ENCODE results near the gene PWP1. TPM values are rescaled to one million over a fixed set of nuclear protein-coding genes. Genes with fewer than 3 reads are reported as not detected.

The PWP1 gene
- total RNA-seq, 1 donor from 2014 or later = 63.0 TPM

GRCh38 chr12:107730618-107731341 is 45.2 kb downstream of the PWP1 start:
- H3K4me1 ChIP-seq = no peaks in the 10 kb centered on the region
- H3K27ac Mint-ChIP-seq = no peak overlapping the region
- peaks cover 20% of the 10 kb centered on the region for H3K36me3 Mint-ChIP-seq
- H3F3A ChIP-seq (ENCODE audit: low read depth) = no peaks in the 10 kb centered on the region
- TF ChIP-seq EZH2phosphoT487 (IDR thresholded peaks at IDR 0.05) = no peak
- TF ChIP-seq CTCF (IDR thresholded peaks at IDR 0.05) = no peak
- TF ChIP-seq EZH2 (IDR thresholded peaks at IDR 0.05) = no peak
- H3K9me3 ChIP-seq (ENCODE audit: low read depth) = no peaks in the 10 kb centered on the region
- no peak overlapping the region for H2AFZ ChIP-seq (replicated peaks)
- no peak for DNase-seq (ENCODE audit: low spot score)
- H3K4me3 ChIP-seq = no peak overlapping the region
- H3K4me3 Mint-ChIP-seq = no peak overlapping the region
- no peak overlapping the region for H3K27ac ChIP-seq
- H3K36me3 ChIP-seq = no peaks in the 10 kb centered on the region
- H3K9ac ChIP-seq = no peak overlapping the region
- H3K79me2 ChIP-seq (ENCODE audit: low read depth) = no peaks in the 10 kb centered on the region
- no peaks in the 10 kb centered on the region for H3K27me3 Mint-ChIP-seq (ENCODE audit: insufficient read depth, low read depth)
- H4K20me1 ChIP-seq (ENCODE audit: low read depth) = no peaks in the 10 kb centered on the region
- H3K9me3 Mint-ChIP-seq = peaks cover 5% of the 10 kb centered on the region
- no peaks in the 10 kb centered on the region for H3K27me3 ChIP-seq
- H3K4me1 Mint-ChIP-seq = no peaks in the 10 kb centered on the region
- no peak overlapping the region for H3K4me2 ChIP-seq

- Histone ChIP-seq H4K20me1 (ENCODE audit: low read depth) (no peaks in the 10 kb centered on the region), H3K27me3 (no peaks in the 10 kb centered on the region), H3K9ac (no peak overlapping the region), H2AFZ (replicated peaks) (no peak overlapping the region), H3K4me2 (no peak overlapping the region), H3K4me3 (no peak overlapping the region), H3F3A (ENCODE audit: low read depth) (no peaks in the 10 kb centered on the region), H3K27ac (no peak overlapping the region), H3K36me3 (no peaks in the 10 kb centered on the region), H3K79me2 (ENCODE audit: low read depth) (no peaks in the 10 kb centered on the region), H3K4me1 (no peaks in the 10 kb centered on the region), H3K9me3 (ENCODE audit: low read depth) (no peaks in the 10 kb centered on the region)
- H3K4me3 Mint-ChIP-seq = no peak overlapping the region
- DNase-seq (ENCODE audit: low spot score) = no peak
- H3K4me1 Mint-ChIP-seq = no peaks in the 10 kb centered on the region
- H3K27me3 Mint-ChIP-seq (ENCODE audit: insufficient read depth, low read depth) = no peaks in the 10 kb centered on the region
- H3K36me3 Mint-ChIP-seq = peaks cover 20% of the 10 kb centered on the region
- no peak overlapping the region for H3K27ac Mint-ChIP-seq
- H3K9me3 Mint-ChIP-seq = peaks cover 5% of the 10 kb centered on the region
- TF ChIP-seq EZH2phosphoT487 (IDR thresholded peaks at IDR 0.05) = no peak
- TF ChIP-seq CTCF (IDR thresholded peaks at IDR 0.05) = no peak
- TF ChIP-seq EZH2 (IDR thresholded peaks at IDR 0.05) = no peak
These were observed 45.8 kb downstream of the PWP1 start for GRCh38 chr12:107731366-107731765.

GRCh38 chr12:107732365-107732764 is 46.8 kb downstream of the PWP1 start:
- DNase-seq (ENCODE audit: low spot score) = no peak
- Mint-ChIP-seq H3K27ac (no peak overlapping the region), H3K9me3 (peaks cover under 1% of the 10 kb centered on the region), H3K4me1 (no peaks in the 10 kb centered on the region), H3K36me3 (peaks cover 28% of the 10 kb centered on the region), H3K4me3 (no peak overlapping the region), H3K27me3 (ENCODE audit: insufficient read depth, low read depth) (no peaks in the 10 kb centered on the region)
- Histone ChIP-seq H3K9me3 (ENCODE audit: low read depth) (no peaks in the 10 kb centered on the region), H3F3A (ENCODE audit: low read depth) (no peaks in the 10 kb centered on the region), H3K27me3 (no peaks in the 10 kb centered on the region), H3K9ac (no peak overlapping the region), H3K36me3 (peaks cover 4% of the 10 kb centered on the region), H3K79me2 (ENCODE audit: low read depth) (no peaks in the 10 kb centered on the region), H3K27ac (no peak overlapping the region), H3K4me3 (no peak overlapping the region), H2AFZ (replicated peaks) (no peak overlapping the region), H4K20me1 (ENCODE audit: low read depth) (no peaks in the 10 kb centered on the region), H3K4me1 (no peaks in the 10 kb centered on the region), H3K4me2 (no peak overlapping the region)
- TF ChIP-seq CTCF (IDR thresholded peaks at IDR 0.05) (no peak), EZH2phosphoT487 (IDR thresholded peaks at IDR 0.05) (no peak), EZH2 (IDR thresholded peaks at IDR 0.05) (no peak)
